B cell (primary cell): ENCODE data around the gene SELENOV.

Source experiments
- CTCF ChIP-seq: fragments of 200-600 bp; IDR thresholded peaks from one replicate; pipeline ENCODE4 v1.8.0; 2022; ENCODE audit warnings: antibody characterized with exemption, mild to moderate bottlenecking
- EZH2 ChIP-seq: IDR thresholded peaks from 2 replicates; pipeline ENCODE4 v1.6.1; 2012; ENCODE audit warnings: borderline replicate concordance, low read depth, mild to moderate bottlenecking, moderate library complexity, low read length; ENCODE audit not compliant: insufficient read depth, poor library complexity, severe bottlenecking

GRCh38 chr19:39475748-39476147, 39.2 kb upstream of the SELENOV start:
- TF ChIP-seq CTCF: no peak
- no peak for TF ChIP-seq EZH2
